GM18858 (cell line): ENCODE results near the gene OR2L8.

Source experiments
- ATAC-seq: cut with Tn5 transposase; IDR thresholded peaks from one replicate; pipeline ENCODE4 v1.9.1; 2021; ENCODE audit not compliant: unreplicated experiment

Gene OR2L8

DNA sequence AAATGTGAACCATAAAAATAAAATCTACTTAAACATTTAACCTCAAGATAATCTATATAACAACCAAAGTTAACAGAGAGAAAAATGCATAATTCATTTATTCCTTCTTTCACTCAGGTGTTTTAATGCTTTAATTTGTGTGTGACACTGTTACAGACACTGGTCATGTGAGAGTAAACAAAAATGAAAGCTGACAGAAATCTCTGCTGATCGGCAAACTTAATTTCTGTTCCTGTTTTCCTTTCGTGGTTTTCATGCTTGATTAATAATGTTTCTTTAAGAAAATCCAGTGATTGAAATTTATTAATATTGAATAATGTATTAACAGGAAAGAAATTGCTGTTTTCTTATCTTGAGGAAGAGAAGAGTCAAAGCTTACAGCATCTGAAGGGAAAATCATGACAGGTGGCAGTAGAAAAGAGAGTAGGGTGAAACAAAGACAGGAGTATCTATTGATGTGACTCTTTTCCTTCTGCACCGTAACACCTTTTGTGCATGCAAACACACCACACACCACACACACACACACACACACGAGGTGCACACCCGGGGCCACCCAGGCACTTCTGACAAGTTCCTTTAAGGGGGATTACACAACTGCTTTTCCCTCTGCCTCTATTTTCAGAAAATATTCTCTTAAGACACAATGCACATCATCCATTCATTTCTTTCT lies 18.0 kb downstream of the OR2L8 start:
- ATAC-seq, result peak; percentile 83

DNA sequence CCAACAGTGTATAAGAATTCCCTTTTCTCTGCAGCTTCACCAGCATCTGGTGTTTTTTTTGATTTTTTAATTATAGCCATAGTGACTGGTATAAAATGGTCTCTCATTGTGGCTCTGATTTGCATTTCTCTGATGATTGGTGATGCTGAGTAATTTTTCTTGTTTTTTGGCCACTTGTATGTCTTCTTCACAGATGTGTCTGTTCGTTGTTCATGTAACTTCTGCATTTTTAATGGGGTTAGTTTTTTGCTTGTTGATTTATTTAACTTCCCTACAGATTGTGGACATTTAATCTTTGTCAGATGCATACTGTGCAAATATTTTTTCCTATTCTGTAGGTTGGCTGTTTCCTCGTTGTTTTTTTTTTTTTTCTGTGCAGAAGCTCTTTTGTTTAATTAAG lies 44.3 kb downstream of the OR2L8 start:
- ATAC-seq, result no peak

- no peak for ATAC-seq
Observed at GRCh38 chr1:247998811-247999210, 50.2 kb downstream of the OR2L8 start.
